ENCODE measurements around the gene HOXD13.

The HOXD13 gene

GRCh38 chr2:176128982-176129796, 36.7 kb downstream of the HOXD13 start, which contains the start of gene HOXD8:
HOXD8 (plus strand) TSS chr2:176129705; CDS start chr2:176130367, 662 bp downstream.
- H3K36me3 Mint-ChIP-seq (ENCODE audit: low read depth), result peaks cover 30% of the 10 kb centered on the region
- no peak for TF ChIP-seq CTCF (IDR thresholded peaks at IDR 0.05; ENCODE audit: unreplicated experiment in 3 of 3)
- peaks cover 35% of the 10 kb centered on the region for H3K27me3 Mint-ChIP-seq (ENCODE audit: low read depth)
- no peaks in the 10 kb centered on the region for H3K9me3 Mint-ChIP-seq
- peak within 1 kb of the TSS; percentile 91 to 98 (median 97) for H3K4me3 Mint-ChIP-seq
- peaks cover 64% of the 10 kb centered on the region for H3K4me1 Mint-ChIP-seq
- H3K27ac Mint-ChIP-seq, result peak within 1 kb of the TSS; percentile 99 to 100 (median 100)

- H3K27me3 Mint-ChIP-seq (ENCODE audit: low read depth), result peaks cover 29% of the 10 kb centered on the region
- peaks cover 68% of the 10 kb centered on the region for H3K4me1 Mint-ChIP-seq
- H3K27ac Mint-ChIP-seq, result peak overlapping the region; percentile 99 to 100 (median 99)
- H3K9me3 Mint-ChIP-seq, result no peaks in the 10 kb centered on the region
- peaks cover 24% of the 10 kb centered on the region for H3K36me3 Mint-ChIP-seq (ENCODE audit: low read depth)
- TF ChIP-seq CTCF (IDR thresholded peaks at IDR 0.05; ENCODE audit: unreplicated experiment in 3 of 3), result no peak
- H3K4me3 Mint-ChIP-seq, result peak overlapping the region; percentile 91 to 98 (median 95)
Measured at GRCh38 chr2:176129813-176130146, 37.3 kb downstream of the HOXD13 start.

GRCh38 chr2:176130147-176130956, 37.8 kb downstream of the HOXD13 start:
- no peaks in the 10 kb centered on the region for H3K9me3 Mint-ChIP-seq
- no peak for TF ChIP-seq CTCF (IDR thresholded peaks at IDR 0.05; ENCODE audit: unreplicated experiment in 3 of 3)
- H3K27ac Mint-ChIP-seq, result peak overlapping the region; percentile 99 to 100 (median 100)
- peaks cover 69% of the 10 kb centered on the region for H3K4me1 Mint-ChIP-seq
- peaks cover 20% of the 10 kb centered on the region for H3K36me3 Mint-ChIP-seq (ENCODE audit: low read depth)
- H3K4me3 Mint-ChIP-seq, result peak overlapping the region; percentile 89 to 97 (median 97)
- peaks cover 25% of the 10 kb centered on the region for H3K27me3 Mint-ChIP-seq (ENCODE audit: low read depth)

GRCh38 chr2:176130957-176131847, 38.7 kb downstream of the HOXD13 start:
- no peak for TF ChIP-seq CTCF (IDR thresholded peaks at IDR 0.05; ENCODE audit: unreplicated experiment in 3 of 3)
- H3K27ac Mint-ChIP-seq, result peak overlapping the region; percentile 99 to 100 (median 99)
- peaks cover 15% of the 10 kb centered on the region for H3K36me3 Mint-ChIP-seq (ENCODE audit: low read depth)
- H3K4me3 Mint-ChIP-seq, result peak overlapping the region; percentile 89 to 97 (median 97)
- peaks cover 66% of the 10 kb centered on the region for H3K4me1 Mint-ChIP-seq
- no peaks in the 10 kb centered on the region for H3K9me3 Mint-ChIP-seq
- peaks cover 17% of the 10 kb centered on the region for H3K27me3 Mint-ChIP-seq (ENCODE audit: low read depth)

- peaks cover 60% of the 10 kb centered on the region for H3K4me1 Mint-ChIP-seq
- H3K36me3 Mint-ChIP-seq (ENCODE audit: low read depth), result peaks cover 15% of the 10 kb centered on the region
- peak overlapping the region; percentile 99 to 100 (median 99) for H3K27ac Mint-ChIP-seq
- no peak for TF ChIP-seq CTCF (IDR thresholded peaks at IDR 0.05; ENCODE audit: unreplicated experiment in 3 of 3)
- no peaks in the 10 kb centered on the region for H3K9me3 Mint-ChIP-seq
- peaks cover 17% of the 10 kb centered on the region for H3K27me3 Mint-ChIP-seq (ENCODE audit: low read depth)
- H3K4me3 Mint-ChIP-seq, result peak overlapping the region; percentile 89 to 97 (median 97)
Measured at GRCh38 chr2:176131848-176132158, 39.3 kb downstream of the HOXD13 start.

Measured in nephron (organoid).